ENCODE measurements around the gene ANKRD52.

Gene ANKRD52

GRCh38 chr12:56189918-56190694 is 68.1 kb downstream of the ANKRD52 start:
- DNase-seq (ENCODE audit: low read depth): peak; percentile 36
- peak overlapping the region; percentile 93 for H3K4me3 ChIP-seq (ENCODE audit: low read depth, low read length)

- peak within 1 kb of the TSS; percentile 93 for H3K4me3 ChIP-seq (ENCODE audit: low read depth, low read length)
- DNase-seq (ENCODE audit: low read depth): peak; percentile 47
Measured at GRCh38 chr12:56189099-56189917, 68.9 kb downstream of the ANKRD52 start, which contains the start of gene SMARCC2. Gene SMARCC2, minus strand, starts transcription at chr12:56189483. Its CDS starts 22 bp downstream, at chr12:56189461.

GRCh38 chr12:56188778-56189098 is 69.4 kb downstream of the ANKRD52 start:
- DNase-seq (ENCODE audit: low read depth): no peak
- H3K4me3 ChIP-seq (ENCODE audit: low read depth, low read length): peak overlapping the region; percentile 84

- H3K4me3 ChIP-seq (ENCODE audit: low read depth, low read length): peak overlapping the region; percentile 84
- DNase-seq (ENCODE audit: low read depth): no peak
Measured at GRCh38 chr12:56188131-56188777, 69.9 kb downstream of the ANKRD52 start.
